DLD1 (cell line): Measurements from ENCODE around the gene EVA1B.

Experiments
- in situ Hi-C: cut with HindIII; loops from 2 replicates; pipeline ENCODE4 v1.10.0; 2017; ENCODE audit warnings: low sequenced_read_pairs

The EVA1B gene

GRCh38 chr1:36320767-36321118 is 2.7 kb downstream of the EVA1B start:
- in situ Hi-C loops, result no loop called here

- in situ Hi-C loops, result no loop called here
Measured at GRCh38 chr1:36320291-36320761, 3.1 kb downstream of the EVA1B start.

GRCh38 chr1:36309397-36309796 is 14.0 kb downstream of the EVA1B start:
- in situ Hi-C loops, result no loop called here

GRCh38 chr1:36307601-36308330 is 15.7 kb downstream of the EVA1B start:
- in situ Hi-C loops, result no loop called here

GRCh38 chr1:36306902-36307456 is 16.5 kb downstream of the EVA1B start:
- in situ Hi-C loops, result no loop called here

GRCh38 chr1:36306210-36306901 is 17.1 kb downstream of the EVA1B start, which contains the start of gene SH3D21:
SH3D21 (plus strand) TSS chr1:36306368; CDS start chr1:36306421, 53 bp downstream.
- in situ Hi-C loops, result no loop called here

- in situ Hi-C loops, result no loop called here
Measured at GRCh38 chr1:36305915-36306209, 17.6 kb downstream of the EVA1B start.

- in situ Hi-C loops, result no loop called here
Measured at GRCh38 chr1:36304970-36305914, 18.2 kb downstream of the EVA1B start.

GRCh38 chr1:36304521-36304920 is 18.9 kb downstream of the EVA1B start:
- in situ Hi-C loops, result no loop called here

- in situ Hi-C loops, result no loop called here
Measured at GRCh38 chr1:36303650-36304360, 19.6 kb downstream of the EVA1B start.

- in situ Hi-C loops, result no loop called here
Measured at GRCh38 chr1:36303244-36303643, 20.2 kb downstream of the EVA1B start.

- in situ Hi-C loops, result no loop called here
Measured at GRCh38 chr1:36301220-36301619, 22.2 kb downstream of the EVA1B start.

GRCh38 chr1:36300526-36300925 is 22.9 kb downstream of the EVA1B start:
- in situ Hi-C loops, result no loop called here

GRCh38 chr1:36298640-36299039 is 24.8 kb downstream of the EVA1B start:
- in situ Hi-C loops, result loop anchor here (25.0 kb wide), 1 partner anchor 161 kb away; the partner anchor contains the start of genes COL8A2 and TRAPPC3

- in situ Hi-C loops, result loop anchor here (25.0 kb wide), 1 partner anchor 160 kb away; the partner anchor contains the start of genes COL8A2 and TRAPPC3
Measured at GRCh38 chr1:36297062-36297461, 26.4 kb downstream of the EVA1B start.

GRCh38 chr1:36295390-36295789 is 28.1 kb downstream of the EVA1B start:
- in situ Hi-C loops, result loop anchor here (25.0 kb wide), 1 partner anchor 158 kb away; the partner anchor contains the start of genes COL8A2 and TRAPPC3

- in situ Hi-C loops, result loop anchor here (10.0 to 25.0 kb wide), 2 partner anchors 63 to 150 kb away; partner anchors contain the start of genes COL8A2, THRAP3 and TRAPPC3
Measured at GRCh38 chr1:36287595-36287994, 35.9 kb downstream of the EVA1B start.

GRCh38 chr1:36286802-36287201 is 36.6 kb downstream of the EVA1B start:
- in situ Hi-C loops, result loop anchor here (10.0 to 25.0 kb wide), 2 partner anchors 62 to 150 kb away; partner anchors contain the start of genes COL8A2, THRAP3 and TRAPPC3

GRCh38 chr1:36285443-36286101 is 37.9 kb downstream of the EVA1B start:
- in situ Hi-C loops, result loop anchor here (10.0 to 25.0 kb wide), 2 partner anchors 61 to 148 kb away; partner anchors contain the start of genes COL8A2, THRAP3 and TRAPPC3
